ENCODE measurements around the gene SHKBP1.
A peak's percentile ranks its signal among the peaks of the same experiment; 100 is the strongest.
"Not testable (repeated sequence)": the region's sequence is repeated elsewhere in the genome, so short reads cannot be mapped to it uniquely, and the experiment has no call there.

SHKBP1 gene

GRCh38 chr19:40576585-40577451, at the start of gene SHKBP1:
Gene SHKBP1, plus strand, starts transcription at chr19:40576873. Its CDS starts 27 bp downstream, at chr19:40576900.
- peak; percentile 93 for DNase-seq (ENCODE audit: low spot score)

- DNase-seq (ENCODE audit: low spot score): no peak
These were observed 48.6 kb upstream of the SHKBP1 start for GRCh38 chr19:40528078-40528477.

- DNase-seq (ENCODE audit: low spot score): no peak
These were observed 48.1 kb upstream of the SHKBP1 start for GRCh38 chr19:40528533-40529092.

- DNase-seq (ENCODE audit: low spot score): peak; percentile 86
These were observed 47.3 kb upstream of the SHKBP1 start for GRCh38 chr19:40529093-40529954.

- DNase-seq (ENCODE audit: low spot score): no peak
These were observed 46.4 kb upstream of the SHKBP1 start for GRCh38 chr19:40530091-40530901.

GRCh38 chr19:40533508-40533907, 43.2 kb upstream of the SHKBP1 start:
- DNase-seq (ENCODE audit: low spot score): no peak

GRCh38 chr19:40534148-40534547, 42.5 kb upstream of the SHKBP1 start:
- DNase-seq (ENCODE audit: low spot score): no peak

GRCh38 chr19:40539070-40539469, 37.6 kb upstream of the SHKBP1 start:
- DNase-seq (ENCODE audit: low spot score): no peak

- no peak for DNase-seq (ENCODE audit: low spot score)
These were observed 34.3 kb upstream of the SHKBP1 start for GRCh38 chr19:40542202-40542859.

- no peak for DNase-seq (ENCODE audit: low spot score)
These were observed 33.6 kb upstream of the SHKBP1 start for GRCh38 chr19:40543029-40543597.

- DNase-seq (ENCODE audit: low spot score): not testable (repeated sequence)
These were observed 30.4 kb upstream of the SHKBP1 start for GRCh38 chr19:40546153-40546841.

- DNase-seq (ENCODE audit: low spot score): not testable (repeated sequence)
These were observed 29.5 kb upstream of the SHKBP1 start for GRCh38 chr19:40547190-40547589.

GRCh38 chr19:40547836-40548235, 28.8 kb upstream of the SHKBP1 start:
- DNase-seq (ENCODE audit: low spot score): no peak

GRCh38 chr19:40549007-40549708, 27.5 kb upstream of the SHKBP1 start:
- DNase-seq (ENCODE audit: low spot score): peak; percentile 59

- no peak for DNase-seq (ENCODE audit: low spot score)
These were observed 25.7 kb upstream of the SHKBP1 start for GRCh38 chr19:40550951-40551350.

GRCh38 chr19:40552848-40553247, 23.8 kb upstream of the SHKBP1 start:
- no peak for DNase-seq (ENCODE audit: low spot score)

- DNase-seq (ENCODE audit: low spot score): no peak
These were observed 22.5 kb upstream of the SHKBP1 start for GRCh38 chr19:40553885-40554857.

- no peak for DNase-seq (ENCODE audit: low spot score)
These were observed 20.5 kb upstream of the SHKBP1 start for GRCh38 chr19:40555978-40556689.
